HepG2 (cell line): ENCODE measurements around the gene TXN. TPM values are rescaled to one million over a fixed set of nuclear protein-coding genes. Genes with fewer than 3 reads are reported as not detected.

ENCODE experiments used
- ATAC-seq: fragments of 200-7000 bp; cut with Tn5 transposase; 3 replicates; pipeline ENCODE4 v1.9.1; 2020; ENCODE audit warnings: mild to moderate bottlenecking, moderate library complexity
- BruUV-seq: library from RNA; stranded (reverse); fragments of 400-500 nt; replicated peaks from 2 replicates; lab custom pipeline; 2021; lab: Mats Ljungman, UMichigan
- CTCF ChIA-PET: fragments of 300-600 bp; formaldehyde crosslinking; extraction: SDS; loops from one replicate; lab custom pipeline; 2021; ENCODE audit warnings: low total read pairs, inconsistent platforms, low intra/inter-chr PET ratio; lab: Yijun Ruan, JAX
- POLR2A ChIA-PET: fragments of 350-600 bp; sonication (Branson Sonifier 250); formaldehyde crosslinking; loops from one replicate; lab custom pipeline; 2020; ENCODE audit warnings: antibody characterized with exemption, inconsistent platforms; lab: Yijun Ruan, JAX
- DNase-seq: peaks from one replicate; pipeline ENCODE4 v3.0.0-alpha.2; 2015; ENCODE audit warnings: low spot score
- FAIRE-seq: peaks from 3 replicates; lab custom pipeline; 2011; peaks lifted over from hg19 to GRCh38; lab: Jason Lieb, UNC
- H2AFZ ChIP-seq: one replicate; pipeline ENCODE4 v1.6.1; 2011; ENCODE audit warnings: low read length, inconsistent platforms
- H3K27ac ChIP-seq: fragments of 300-600 bp; 3 replicates; pipeline ENCODE4 v1.8.0; 2011; ENCODE audit warnings: mixed run types, mild to moderate bottlenecking, mixed read lengths, low read length, inconsistent platforms; ENCODE audit not compliant: insufficient read depth; ENCODE audit errors: extremely low read length
- H3K27me3 ChIP-seq, 2 experiments: fragments of 200-600 bp in 1 of 2; 2 replicates in 1 of 2; 3 replicates in 1 of 2; pipeline versions ENCODE4 v1.6.0 to v1.8.0; 2011; ENCODE audit warnings: low read length in 2 of 2, mild to moderate bottlenecking in 2 of 2, moderate library complexity in 2 of 2, inconsistent platforms in 1 of 2; ENCODE audit not compliant: insufficient read depth in 2 of 2, control insufficient read depth in 1 of 2
- H3K36me3 ChIP-seq, 2 experiments: fragments of 200-600 bp in 1 of 2; replicated peaks in 1 of 2; 2 replicates in 1 of 2; 3 replicates in 1 of 2; pipeline versions ENCODE4 v1.5.1 to v1.8.0; 2011; ENCODE audit warnings: low read length in 2 of 2, inconsistent platforms in 1 of 2; ENCODE audit not compliant: insufficient read depth in 2 of 2, control insufficient read depth in 1 of 2
- H3K4me1 ChIP-seq: 2 replicates; pipeline ENCODE4 v1.5.1; 2012; ENCODE audit warnings: low read length, inconsistent platforms; ENCODE audit not compliant: insufficient read depth
- H3K4me2 ChIP-seq: 2 replicates; pipeline ENCODE4 v1.6.0; 2011; ENCODE audit warnings: low read depth, low read length, inconsistent platforms
- H3K4me3 ChIP-seq, 3 experiments: fragments of 200-600 bp in 1 of 3; sonication (generic), shearing (Covaris generic) in 1 of 3; replicated peaks in 1 of 3; 2 replicates each; pipeline ENCODE4 v1.5.1; 2011 to 2016; ENCODE audit warnings: low read length in 3 of 3, inconsistent platforms in 2 of 3, low read depth in 2 of 3, mild to moderate bottlenecking in 2 of 3, control low read depth in 1 of 3, mixed read lengths in 1 of 3; ENCODE audit not compliant: insufficient read depth in 1 of 3
- H3K79me2 ChIP-seq: one replicate; pipeline ENCODE4 v1.6.1; 2011; ENCODE audit warnings: low read length, inconsistent platforms; ENCODE audit not compliant: insufficient read depth
- H3K9ac ChIP-seq: 2 replicates; pipeline ENCODE4 v1.6.0; 2011; ENCODE audit warnings: mild to moderate bottlenecking, low read depth, low read length, inconsistent platforms; ENCODE audit not compliant: insufficient read depth
- H3K9me3 ChIP-seq: 2 replicates; pipeline ENCODE4 v1.5.1; 2012; ENCODE audit warnings: mild to moderate bottlenecking, low read length
- H4K20me1 ChIP-seq: 2 replicates; pipeline ENCODE4 v1.6.0; 2011; ENCODE audit warnings: inconsistent platforms, mild to moderate bottlenecking, low read length, moderate library complexity; ENCODE audit not compliant: insufficient read depth
- ARID5B ChIP-seq: IDR thresholded peaks from 2 replicates; pipeline ENCODE4 v1.4.0; 2020; ENCODE audit warnings: mild to moderate bottlenecking, missing genetic modification reagents
- CREM ChIP-seq, 2 experiments: sonication (generic) in 1 of 2; formaldehyde crosslinking in 1 of 2; IDR thresholded peaks; 2 replicates each; pipeline versions ENCODE4 v1.4.0 to v1.6.1; 2016 to 2020; ENCODE audit warnings: antibody characterized with exemption in 1 of 2, mild to moderate bottlenecking in 1 of 2, missing genetic modification reagents in 1 of 2
- EP300 ChIP-seq, 3 experiments: sonication (generic) in 1 of 3; formaldehyde crosslinking in 1 of 3; IDR thresholded peaks; 2 replicates each; pipeline versions ENCODE4 v1.5.1 to v1.6.1; 2011 to 2020; ENCODE audit warnings: low read depth in 2 of 3, low read length in 2 of 3, borderline replicate concordance in 1 of 3, improper control_type of control experiment in 1 of 3, mild to moderate bottlenecking in 1 of 3, missing genetic modification reagents in 1 of 3, moderate library complexity in 1 of 3
- FOSL1 ChIP-seq: sonication (generic); formaldehyde crosslinking; IDR thresholded peaks from 2 replicates; pipeline ENCODE4 v1.9.0; 2021; ENCODE audit warnings: missing genetic modification reagents, borderline replicate concordance
- HNF1A ChIP-seq, 2 experiments: sonication (generic) in 1 of 2; formaldehyde crosslinking in 1 of 2; IDR thresholded peaks; 2 replicates each; pipeline versions ENCODE4 v1.4.0 to v1.6.1; 2016 to 2020; ENCODE audit warnings: borderline replicate concordance in 1 of 2, low read depth in 1 of 2, mild to moderate bottlenecking in 1 of 2, missing genetic modification reagents in 1 of 2
- MAX ChIP-seq: IDR thresholded peaks from 2 replicates; pipeline ENCODE4 v1.6.1; 2012; ENCODE audit warnings: inconsistent platforms
- PAWR ChIP-seq: sonication (generic); formaldehyde crosslinking; IDR thresholded peaks from 2 replicates; pipeline ENCODE4 v1.4.0; 2020; ENCODE audit warnings: missing genetic modification reagents, mild to moderate bottlenecking, borderline replicate concordance
- RARA ChIP-seq: IDR thresholded peaks from 2 replicates; pipeline ENCODE4 v1.6.1; 2016; ENCODE audit warnings: missing genetic modification reagents, missing compliant biosample characterization
- SAP130 ChIP-seq: IDR thresholded peaks from 2 replicates; pipeline ENCODE4 v1.6.1; 2016; ENCODE audit warnings: low read depth
- SOX13 ChIP-seq, 3 experiments: fragments of 450-650 bp in 1 of 3; sonication (generic) in 1 of 3; formaldehyde crosslinking in 1 of 3; IDR thresholded peaks in 2 of 3; conservative IDR thresholded peaks in 1 of 3; 2 replicates each; pipeline versions ENCODE4 v1.5.0 to v1.6.1; 2016 to 2020; ENCODE audit warnings: antibody characterized with exemption in 1 of 3, mild to moderate bottlenecking in 1 of 3, missing compliant biosample characterization in 1 of 3, missing genetic modification reagents in 1 of 3, moderate library complexity in 1 of 3
- ZFY ChIP-seq: sonication (generic); formaldehyde crosslinking; IDR thresholded peaks from 2 replicates; pipeline ENCODE4 v1.4.0; 2020; ENCODE audit warnings: missing genetic modification reagents
- ZNF331 ChIP-seq: sonication (generic); formaldehyde crosslinking; IDR thresholded peaks from 2 replicates; pipeline ENCODE4 v1.4.0; 2020; ENCODE audit warnings: missing genetic modification reagents
- ZNF335 ChIP-seq: sonication (generic); formaldehyde crosslinking; IDR thresholded peaks from 2 replicates; pipeline ENCODE4 v1.4.0; 2020; ENCODE audit warnings: missing genetic modification reagents
- ZSCAN21 ChIP-seq: sonication (generic); formaldehyde crosslinking; IDR thresholded peaks from 2 replicates; pipeline ENCODE4 v1.8.0; 2022; ENCODE audit warnings: mild to moderate bottlenecking, missing genetic modification reagents, moderate library complexity, borderline replicate concordance
- WGBS: methylation state at CpG from one replicate; pipeline ENCODE4 v1.1.6; 2017; ENCODE audit warnings: low lambda C conversion rate; 5-methylcytosine and 5-hydroxymethylcytosine counted together
- in situ Hi-C: cut with HindIII; loops from 2 replicates; pipeline ENCODE4 v1.10.0; 2017; ENCODE audit warnings: low pct_unique_long_range_greater_than_20kb; ENCODE audit not compliant: extremely low pct_ligation_motif_present
- intact Hi-C: fragments of 100-400 bp; cut with micrococcal nuclease; formaldehyde crosslinking; loops from one replicate; pipeline ENCODE4 v1.10.0; 2022; ENCODE audit not compliant: unreplicated experiment
- polyA plus RNA-seq, 8 experiments: library from polyadenylated mRNA; depleted of rRNA in 3 of 8; stranded (reverse) in 7 of 8; unstranded in 1 of 8; fragments of >200 nt; fragmentation: Illumina TruSeq in 4 of 8; extraction: Trizol in 4 of 8; gene quantifications; 2 replicates each; pipeline versions ENCODE4 v1.2.1 to v1.2.3, GENCODE V29; 2011 to 2016; ENCODE audit warnings: low read depth in 4 of 8, missing spikeins in 1 of 8, mixed read lengths in 1 of 8; ENCODE audit not compliant: insufficient read depth in 1 of 8
- total RNA-seq, 5 experiments: library from RNA; depleted of rRNA; stranded (reverse); fragments of >200 nt; fragmentation: Illumina TruSeq; extraction: Trizol; gene quantifications; 2 replicates each; pipeline ENCODE4 v1.2.3, GENCODE V29; 2016; ENCODE audit warnings: low read depth in 1 of 5

TXN gene
- total and polyA plus RNA-seq, 2 of the 13 experiments (the other 11 are each of a cell fraction or from before 2014, with no cell fraction given), result 364 to 470 TPM

- Histone ChIP-seq H3K4me2 (no peak overlapping the region), H3K36me3 (peaks cover 14 to 37% of the 10 kb centered on the region in 2 experiments), H3K9me3 (no peaks in the 10 kb centered on the region), H4K20me1 (peaks cover 76% of the 10 kb centered on the region), H3K4me1 (peaks cover 56% of the 10 kb centered on the region), H3K27ac (peak overlapping the region; percentile 90), H3K9ac (no peak overlapping the region), H2AFZ (no peak overlapping the region), H3K4me3 (no peak overlapping the region; a peak in 1 of 6 replicates), H3K79me2 (peaks cover 86% of the 10 kb centered on the region), H3K27me3 (no peaks in the 10 kb centered on the region; a peak in 1 of 5 replicates)
- in situ Hi-C loops (no loop called here), intact Hi-C loops (no loop called here)
- peak; percentile 40 for FAIRE-seq
- ATAC-seq, result no peak
- WGBS, result 22% methylated on average over 4 of the region's 4 CpGs
- ChIA-PET CTCF (no interaction called here), POLR2A (interaction anchor here (1.0 to 1.4 kb wide), 2 partner anchors 30 to 37 kb away, joined by 7 to 10 read pairs; no protein-coding TSS in a partner anchor)
- peak; percentile 57 for DNase-seq
- no TSS peak for BruUV-seq
- TF ChIP-seq RARA (CRISPR knock-in tag), result 0 out of 2 replicates have a peak, but pooled peaks have one; percentile 17
- peak in 1 of 2 experiments; percentile 47; a peak in 1 of 4 replicates for TF ChIP-seq EP300 (IDR thresholded peaks at IDR 0.05; ENCODE audit: low read depth in 2 of 2, low read length in 2 of 2)
- no peak for TF ChIP-seq EP300 (CRISPR knock-in tag; IDR thresholded peaks at IDR 0.05; ENCODE audit: borderline replicate concordance)
- TF ChIP-seq ARID5B (CRISPR knock-in tag), result peak; percentile 20; the same call in 1 of the 2 replicates
- TF ChIP-seq FOSL1 (CRISPR knock-in tag), result no peak
- no peak for TF ChIP-seq ZNF335 (CRISPR knock-in tag)
- peak; percentile 52; the same call in 1 of the 2 replicates for TF ChIP-seq MAX
- TF ChIP-seq ZNF331 (CRISPR knock-in tag), result no peak
- peak; percentile 57 for TF ChIP-seq SAP130 (CRISPR knock-in tag)
- no peak for TF ChIP-seq PAWR (CRISPR knock-in tag)
- TF ChIP-seq CREM (IDR thresholded peaks at IDR 0.05), result 0 out of 2 replicates have a peak, but pooled peaks have one; percentile 18
- no peak for TF ChIP-seq CREM (CRISPR knock-in tag; IDR thresholded peaks at IDR 0.05)
- TF ChIP-seq ZFY (CRISPR knock-in tag), result 0 out of 2 replicates have a peak, but pooled peaks have one; percentile 14
- TF ChIP-seq SOX13 (IDR thresholded peaks at IDR 0.05), result no peak
- TF ChIP-seq SOX13 (CRISPR knock-in tag; conservative IDR thresholded peaks at IDR 0.05 in 1 of 2, IDR thresholded peaks at IDR 0.05 in 1 of 2), result peak in 1 of 2 experiments; percentile 61; a peak in 2 of 4 replicates
- TF ChIP-seq ZSCAN21, result no peak
- TF ChIP-seq HNF1A (IDR thresholded peaks at IDR 0.05; ENCODE audit: low read depth), result peak; percentile 63
- TF ChIP-seq HNF1A (CRISPR knock-in tag; IDR thresholded peaks at IDR 0.05; ENCODE audit: borderline replicate concordance), result peak; percentile 61; the same call in 1 of the 2 replicates
Observed at GRCh38 chr9:110251212-110251611, 5.1 kb downstream of the TXN start.
